Coronary artery (tissue), 2 donors: ENCODE data around the gene CHKA.

Experiments used
- DNase-seq: peaks from one replicate; pipeline ENCODE4 v3.0.0-alpha.2; 2017; ENCODE audit warnings: low spot score
- H3K27ac ChIP-seq, 2 donors: fragments of 200-600 bp; sonication (generic); one replicate each; pipeline ENCODE4 v1.5.1; 2016 to 2019
- H3K4me3 ChIP-seq: fragments of 200-600 bp; sonication (generic); 2 replicates; pipeline ENCODE4 v1.5.1; 2016; ENCODE audit warnings: mild to moderate bottlenecking, moderate library complexity
- CTCF ChIP-seq: fragments of 200-600 bp; sonication (generic); IDR thresholded peaks from one replicate; pipeline ENCODE4 v1.5.1; 2019; ENCODE audit warnings: antibody characterized with exemption

CHKA gene

GRCh38 chr11:68076371-68077042, 44.7 kb downstream of the CHKA start:
- no peak overlapping the region for H3K27ac ChIP-seq

GRCh38 chr11:68074584-68075352, 46.4 kb downstream of the CHKA start:
- H3K27ac ChIP-seq = no peak overlapping the region
- H3K4me3 ChIP-seq = no peak overlapping the region
- TF ChIP-seq CTCF = no peak
- no peak for DNase-seq

More at GRCh38 chr11:68076371-68077042, 44.7 kb downstream of the CHKA start:
- TF ChIP-seq CTCF = no peak
- H3K4me3 ChIP-seq = no peak overlapping the region
- no peak for DNase-seq

- TF ChIP-seq CTCF = no peak
- H3K27ac ChIP-seq = no peak overlapping the region
- no peak for DNase-seq
- no peak overlapping the region for H3K4me3 ChIP-seq
Observed at GRCh38 chr11:68071281-68072048, 49.7 kb downstream of the CHKA start.

GRCh38 chr11:68067991-68068390, 53.2 kb downstream of the CHKA start:
- DNase-seq = no peak
- no peak overlapping the region for H3K4me3 ChIP-seq
- no peak overlapping the region for H3K27ac ChIP-seq
- TF ChIP-seq CTCF = no peak

GRCh38 chr11:68066742-68067141, 54.4 kb downstream of the CHKA start:
- no peak for DNase-seq
- no peak overlapping the region for H3K4me3 ChIP-seq
- no peak overlapping the region for H3K27ac ChIP-seq
- no peak for TF ChIP-seq CTCF

GRCh38 chr11:68065841-68066240, 55.3 kb downstream of the CHKA start:
- no peak for DNase-seq
- no peak for TF ChIP-seq CTCF
- Histone ChIP-seq H3K27ac (no peak overlapping the region), H3K4me3 (no peak overlapping the region)
